Neutrophil (primary cell): ENCODE results near the gene CELA2A.
"Not testable (repeated sequence)": the region's sequence is repeated elsewhere in the genome, so short reads cannot be mapped to it uniquely, and the experiment has no call there.

Experiments used
- H3K27ac ChIP-seq: fragments of 200-600 bp; sonication (generic); 2 replicates; pipeline ENCODE4 v1.5.1; 2016; ENCODE audit warnings: mild to moderate bottlenecking, moderate library complexity
- H3K27me3 ChIP-seq: fragments of 200-600 bp; sonication (generic); 2 replicates; pipeline ENCODE4 v1.6.0; 2016; ENCODE audit warnings: mild to moderate bottlenecking
- H3K36me3 ChIP-seq: fragments of 200-600 bp; sonication (generic); 2 replicates; pipeline ENCODE4 v1.5.1; 2017
- H3K4me1 ChIP-seq, 2 experiments: fragments of 200-600 bp in 1 of 2; sonication (generic) in 1 of 2; 1 replicate in 1 of 2; 2 replicates in 1 of 2; pipeline versions ENCODE4 v1.5.1 to v1.6.1; 2013 to 2016; ENCODE audit warnings: low read depth in 1 of 2, low read length in 1 of 2, mild to moderate bottlenecking in 1 of 2, moderate library complexity in 1 of 2; ENCODE audit not compliant: control insufficient read depth in 1 of 2, insufficient read depth in 1 of 2
- H3K4me3 ChIP-seq, 2 experiments: fragments of 200-600 bp in 1 of 2; sonication (generic) in 1 of 2; 1 replicate in 1 of 2; 2 replicates in 1 of 2; pipeline ENCODE4 v1.5.1; 2013 to 2016; ENCODE audit warnings: low read depth in 1 of 2, low read length in 1 of 2, mild to moderate bottlenecking in 1 of 2, moderate library complexity in 1 of 2
- H3K9me3 ChIP-seq: fragments of 200-600 bp; sonication (generic); 2 replicates; pipeline ENCODE4 v1.5.1; 2016
- TF ChIP-seq, protein P1 (sequence below): fragments of 200-600 bp; sonication (generic); IDR thresholded peaks from 2 replicates; pipeline ENCODE4 v1.5.1; 2016; ENCODE audit warnings: antibody characterized with exemption

Gene CELA2A

DNA sequence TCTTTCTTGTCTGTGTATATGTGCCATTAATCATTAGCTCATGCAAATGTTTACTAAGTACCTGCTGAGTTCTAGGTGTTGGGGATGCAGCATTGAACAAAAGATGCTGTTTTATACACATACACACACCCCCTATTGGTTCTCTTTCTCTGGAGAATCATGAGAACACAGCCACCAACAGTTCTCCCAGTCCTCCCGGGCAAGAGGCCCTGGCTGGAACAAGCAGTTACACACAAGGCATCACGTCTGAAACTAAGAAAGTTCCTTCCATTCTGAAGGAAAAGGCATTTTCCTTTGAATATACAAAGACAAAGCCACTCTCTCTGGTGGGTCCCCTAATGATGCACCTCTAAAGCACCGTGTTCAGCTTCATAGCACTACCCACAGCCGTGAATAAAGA, 56.7 kb downstream of the CELA2A start:
- TF ChIP-seq, protein P1, sequence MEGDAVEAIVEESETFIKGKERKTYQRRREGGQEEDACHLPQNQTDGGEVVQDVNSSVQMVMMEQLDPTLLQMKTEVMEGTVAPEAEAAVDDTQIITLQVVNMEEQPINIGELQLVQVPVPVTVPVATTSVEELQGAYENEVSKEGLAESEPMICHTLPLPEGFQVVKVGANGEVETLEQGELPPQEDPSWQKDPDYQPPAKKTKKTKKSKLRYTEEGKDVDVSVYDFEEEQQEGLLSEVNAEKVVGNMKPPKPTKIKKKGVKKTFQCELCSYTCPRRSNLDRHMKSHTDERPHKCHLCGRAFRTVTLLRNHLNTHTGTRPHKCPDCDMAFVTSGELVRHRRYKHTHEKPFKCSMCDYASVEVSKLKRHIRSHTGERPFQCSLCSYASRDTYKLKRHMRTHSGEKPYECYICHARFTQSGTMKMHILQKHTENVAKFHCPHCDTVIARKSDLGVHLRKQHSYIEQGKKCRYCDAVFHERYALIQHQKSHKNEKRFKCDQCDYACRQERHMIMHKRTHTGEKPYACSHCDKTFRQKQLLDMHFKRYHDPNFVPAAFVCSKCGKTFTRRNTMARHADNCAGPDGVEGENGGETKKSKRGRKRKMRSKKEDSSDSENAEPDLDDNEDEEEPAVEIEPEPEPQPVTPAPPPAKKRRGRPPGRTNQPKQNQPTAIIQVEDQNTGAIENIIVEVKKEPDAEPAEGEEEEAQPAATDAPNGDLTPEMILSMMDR: no peak
- Histone ChIP-seq H3K36me3 (peaks cover 35% of the 10 kb centered on the region), H3K9me3 (no peaks in the 10 kb centered on the region), H3K4me3 (no peak overlapping the region), H3K27me3 (no peaks in the 10 kb centered on the region), H3K4me1 (peaks cover 13 to 14% of the 10 kb centered on the region in 2 experiments), H3K27ac (no peak overlapping the region)

GRCh38 chr1:15513919-15514318, 57.4 kb downstream of the CELA2A start:
- H3K9me3 ChIP-seq: no peaks in the 10 kb centered on the region
- H3K36me3 ChIP-seq: peaks cover 35% of the 10 kb centered on the region
- peaks cover 13 to 14% of the 10 kb centered on the region in 2 experiments for H3K4me1 ChIP-seq
- TF ChIP-seq, protein P1: no peak
- no peak overlapping the region for H3K27ac ChIP-seq
- H3K4me3 ChIP-seq: no peak overlapping the region
- no peaks in the 10 kb centered on the region for H3K27me3 ChIP-seq

DNA sequence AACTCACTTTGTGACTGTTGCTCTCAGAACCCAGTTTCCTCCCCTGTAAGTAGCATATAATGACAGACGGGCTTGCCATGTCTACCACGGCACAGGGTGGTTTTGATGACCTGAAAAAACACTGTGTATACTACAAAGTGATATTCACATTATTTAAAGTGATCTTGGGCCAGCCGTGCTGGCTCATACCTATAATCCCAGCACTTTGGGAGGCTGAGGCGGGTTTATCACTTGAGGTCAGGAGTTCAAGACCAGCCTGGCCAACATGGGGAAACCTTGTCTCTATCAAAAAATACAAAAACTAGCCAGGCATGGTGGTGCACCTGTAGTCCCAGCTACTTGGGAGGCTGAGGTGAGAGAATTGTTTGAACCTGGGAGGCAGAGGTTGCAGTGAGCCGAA, 58.0 kb downstream of the CELA2A start:
- H3K4me3 ChIP-seq, H3K27me3 ChIP-seq, H3K9me3 ChIP-seq: not testable (repeated sequence)
- Histone ChIP-seq H3K36me3 (peaks cover 35% of the 10 kb centered on the region), H3K27ac (peak overlapping the region; percentile 79), H3K4me1 (peaks cover 13 to 14% of the 10 kb centered on the region in 2 experiments)

DNA sequence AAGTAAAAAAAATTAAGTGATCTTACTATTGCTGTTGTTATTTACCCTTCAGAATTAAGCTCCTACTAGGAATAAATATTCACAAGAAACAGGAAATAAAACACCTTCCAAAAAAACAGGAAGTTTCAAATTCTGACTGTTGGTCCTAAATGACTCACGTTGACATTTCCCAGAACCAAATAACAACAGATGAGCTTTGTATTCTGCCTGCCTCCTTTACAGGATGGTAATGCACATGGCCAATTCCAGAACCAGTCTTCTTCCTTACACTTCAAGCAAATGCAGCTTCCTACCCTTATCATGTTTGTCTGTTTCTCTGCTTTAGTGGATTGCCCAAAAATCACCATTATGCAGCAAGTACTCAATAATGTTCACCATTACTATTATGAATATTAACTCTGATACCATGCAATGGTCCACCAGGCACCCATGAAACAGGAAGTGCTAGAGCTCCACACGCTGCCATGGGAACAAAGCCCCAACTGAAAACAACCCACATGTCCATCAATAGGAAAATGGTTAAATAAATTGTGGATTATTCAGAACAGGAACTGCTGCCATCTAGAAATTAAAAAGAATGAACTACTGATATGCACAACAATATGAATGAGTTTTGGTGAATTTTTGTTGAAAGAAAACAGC, 58.6 kb downstream of the CELA2A start:
- peak overlapping the region; percentile 79 for H3K27ac ChIP-seq
- H3K27me3 ChIP-seq: no peaks in the 10 kb centered on the region
- no peaks in the 10 kb centered on the region for H3K9me3 ChIP-seq
- H3K36me3 ChIP-seq: peaks cover 35% of the 10 kb centered on the region
- no peak overlapping the region for H3K4me3 ChIP-seq
- TF ChIP-seq, protein P1: no peak
- H3K4me1 ChIP-seq: peaks cover 13 to 14% of the 10 kb centered on the region in 2 experiments

- no peaks in the 10 kb centered on the region for H3K27me3 ChIP-seq
- H3K36me3 ChIP-seq: peaks cover 18% of the 10 kb centered on the region
- TF ChIP-seq, protein P1: no peak
- H3K4me1 ChIP-seq: peaks cover 23% of the 10 kb centered on the region in 2 experiments
- no peak overlapping the region for H3K27ac ChIP-seq
- H3K9me3 ChIP-seq: no peaks in the 10 kb centered on the region
- no peak overlapping the region for H3K4me3 ChIP-seq
These were observed 63.1 kb downstream of the CELA2A start for GRCh38 chr1:15519625-15520024.

GRCh38 chr1:15521206-15521906, 64.8 kb downstream of the CELA2A start:
- peaks cover 18% of the 10 kb centered on the region for H3K36me3 ChIP-seq
- not testable (repeated sequence) for H3K27me3 ChIP-seq, H3K27ac ChIP-seq, H3K4me3 ChIP-seq, H3K9me3 ChIP-seq
- peaks cover 24 to 27% of the 10 kb centered on the region in 2 experiments for H3K4me1 ChIP-seq
